Heart left ventricle (tissue), 13 donors: ENCODE data around the gene PRDM16.

Experiments
- POLR2A ChIP-seq, 2 donors: fragments of 450-650 bp; IDR thresholded peaks; one replicate each; pipeline ENCODE4 v1.6.1; 2017; ENCODE audit warnings: antibody characterized with exemption in 2 of 2, mild to moderate bottlenecking in 2 of 2, moderate library complexity in 2 of 2
- TF ChIP-seq, protein P1 (sequence below), 12 donors: fragments of 200-600 bp; sonication (generic) in 4 of 12; IDR thresholded peaks; one replicate each; pipeline versions ENCODE4 v1.5.0 to v1.8.0; 2018 to 2022; ENCODE audit warnings: antibody characterized with exemption in 12 of 12, mild to moderate bottlenecking in 5 of 12
- donor health status: ischemic (EF 13 %, LVEDD 7.1; RV severe dilation, severe dysfunction).
- donor health status: DM: no; HTN: yes; CAD: no.
- donor health status: DM: no; HTN: no; CAD: no.
- donor health status: ischemic (EF 25% LVEDD 6.9; RV normal size, moderate dysfunction).
- donor health status: ischemic (EF 25% LVEDD 5.7; RV mildly dilated, moderate dysfunction).
- donor health status: ischemic (EF 35%, LVEDD 5.7; RV mildly dilated, moderate dysfunction).
- donor health status: nonischemic (EF 11% LVEDD 7.7; RV severe dilation, severe dysfunction).
- donor health status: DM: yes; HTN: yes; CAD: no.
- donor health status: PGD.
- donor health status: ischemic (EF 29% LVEDD 5.4; RV normal size, mild dysfunction).
- donor health status: nonischemic (EF 23%, LVEDD 6.1; RV moderate dilation, normal function).

DNA sequence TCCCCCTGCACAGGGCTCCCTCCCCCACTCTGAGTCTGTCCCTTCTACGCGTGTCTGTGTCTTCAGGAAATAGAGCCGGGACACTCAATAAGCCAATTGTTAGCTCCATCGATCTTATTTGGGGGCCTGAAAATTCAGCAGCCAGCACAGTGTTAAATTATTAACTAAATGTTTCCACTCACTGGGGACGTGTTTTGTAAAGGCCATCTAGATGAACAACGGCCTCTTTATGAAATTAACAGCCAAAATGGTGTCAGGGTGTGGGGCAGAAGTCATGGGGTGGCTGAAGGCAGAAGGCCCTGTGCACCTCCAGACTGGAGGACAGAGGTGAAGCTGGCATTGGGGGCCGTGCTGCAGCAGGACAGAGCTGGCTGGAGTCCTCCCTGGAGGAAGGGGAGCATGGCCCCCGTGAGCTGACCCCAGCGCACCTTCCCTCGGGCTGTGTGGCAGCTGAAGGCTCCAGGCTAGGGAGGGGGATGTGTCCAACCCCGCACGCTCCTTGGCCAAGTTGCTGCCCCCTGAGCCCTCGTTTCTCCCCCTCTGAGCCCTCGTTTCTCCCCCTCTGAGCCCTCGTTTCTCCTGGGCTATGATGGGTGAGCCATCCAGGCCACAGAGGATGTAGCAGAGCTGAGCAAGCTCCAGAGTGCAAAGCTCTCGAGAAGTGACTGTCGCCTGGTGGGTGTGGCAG lies 271.7 kb downstream of the PRDM16 start:
- no peak for TF ChIP-seq POLR2A (IDR thresholded peaks at IDR 0.05)
- TF ChIP-seq, protein P1, sequence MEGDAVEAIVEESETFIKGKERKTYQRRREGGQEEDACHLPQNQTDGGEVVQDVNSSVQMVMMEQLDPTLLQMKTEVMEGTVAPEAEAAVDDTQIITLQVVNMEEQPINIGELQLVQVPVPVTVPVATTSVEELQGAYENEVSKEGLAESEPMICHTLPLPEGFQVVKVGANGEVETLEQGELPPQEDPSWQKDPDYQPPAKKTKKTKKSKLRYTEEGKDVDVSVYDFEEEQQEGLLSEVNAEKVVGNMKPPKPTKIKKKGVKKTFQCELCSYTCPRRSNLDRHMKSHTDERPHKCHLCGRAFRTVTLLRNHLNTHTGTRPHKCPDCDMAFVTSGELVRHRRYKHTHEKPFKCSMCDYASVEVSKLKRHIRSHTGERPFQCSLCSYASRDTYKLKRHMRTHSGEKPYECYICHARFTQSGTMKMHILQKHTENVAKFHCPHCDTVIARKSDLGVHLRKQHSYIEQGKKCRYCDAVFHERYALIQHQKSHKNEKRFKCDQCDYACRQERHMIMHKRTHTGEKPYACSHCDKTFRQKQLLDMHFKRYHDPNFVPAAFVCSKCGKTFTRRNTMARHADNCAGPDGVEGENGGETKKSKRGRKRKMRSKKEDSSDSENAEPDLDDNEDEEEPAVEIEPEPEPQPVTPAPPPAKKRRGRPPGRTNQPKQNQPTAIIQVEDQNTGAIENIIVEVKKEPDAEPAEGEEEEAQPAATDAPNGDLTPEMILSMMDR (IDR thresholded peaks at IDR 0.05): no peak
